Hippocampal formation (tissue), 2 donors: ENCODE measurements around the gene RABEP2.
"Not testable (repeated sequence)": the region's sequence is repeated elsewhere in the genome, so short reads cannot be mapped to it uniquely, and the experiment has no call there.

Experiments
- DNase-seq, 2 donors: peaks; one replicate each; lab custom pipeline; 2025; lab: John Stamatoyannopoulos, UW

The RABEP2 gene

GRCh38 chr16:28903344-28904042 is 21.5 kb downstream of the RABEP2 start:
- no peak for DNase-seq

GRCh38 chr16:28902909-28903308 is 22.1 kb downstream of the RABEP2 start:
- DNase-seq, result no peak

- DNase-seq, result no peak
Observed at GRCh38 chr16:28901862-28902261, 23.2 kb downstream of the RABEP2 start.

- no peak for DNase-seq
Observed at GRCh38 chr16:28900601-28901000, 24.4 kb downstream of the RABEP2 start.

- no peak for DNase-seq
Observed at GRCh38 chr16:28899882-28900590, 25.0 kb downstream of the RABEP2 start.

GRCh38 chr16:28898942-28899341 is 26.1 kb downstream of the RABEP2 start:
- no peak for DNase-seq

- no peak for DNase-seq
Observed at GRCh38 chr16:28898266-28898665, 26.8 kb downstream of the RABEP2 start.

GRCh38 chr16:28897826-28898225 is 27.2 kb downstream of the RABEP2 start:
- DNase-seq, result no peak

GRCh38 chr16:28895609-28896008 is 29.4 kb downstream of the RABEP2 start:
- DNase-seq, result no peak

GRCh38 chr16:28893291-28893690 is 31.7 kb downstream of the RABEP2 start:
- DNase-seq, result no peak

- no peak for DNase-seq
Observed at GRCh38 chr16:28891964-28892890, 32.8 kb downstream of the RABEP2 start.

GRCh38 chr16:28890355-28890754 is 34.7 kb downstream of the RABEP2 start:
- DNase-seq, result not testable (repeated sequence)

GRCh38 chr16:28886945-28887344 is 38.1 kb downstream of the RABEP2 start:
- no peak for DNase-seq

- no peak for DNase-seq
Observed at GRCh38 chr16:28884045-28884444, 41.0 kb downstream of the RABEP2 start.

GRCh38 chr16:28883221-28883996 is 41.6 kb downstream of the RABEP2 start:
- DNase-seq, result no peak

- no peak for DNase-seq
Observed at GRCh38 chr16:28882551-28883160, 42.4 kb downstream of the RABEP2 start.

GRCh38 chr16:28881565-28881964 is 43.5 kb downstream of the RABEP2 start:
- DNase-seq, result not testable (repeated sequence)

- DNase-seq, result no peak
Observed at GRCh38 chr16:28880955-28881354, 44.1 kb downstream of the RABEP2 start.

GRCh38 chr16:28880589-28880915 is 44.5 kb downstream of the RABEP2 start:
- no peak for DNase-seq

- DNase-seq, result peak; percentile 61 to 81
Observed at GRCh38 chr16:28879841-28880588, 45.0 kb downstream of the RABEP2 start.
